Loucy (cell line): ENCODE data around the gene ATP8A2.

Experiments used
- H2AFZ ChIP-seq: fragments of 200-600 bp; sonication (generic); 2 replicates; pipeline ENCODE4 v1.6.0; 2016; ENCODE audit warnings: antibody characterized with exemption, mild to moderate bottlenecking, low read length, moderate library complexity
- H3F3A ChIP-seq: fragments of 200-600 bp; 2 replicates; pipeline ENCODE4 v1.6.0; 2016; ENCODE audit warnings: antibody characterized with exemption, low read depth, mild to moderate bottlenecking
- H3K27me3 ChIP-seq: fragments of 200-600 bp; sonication (generic); 2 replicates; pipeline ENCODE4 v1.6.1; 2014; ENCODE audit warnings: low read length, mild to moderate bottlenecking; ENCODE audit not compliant: insufficient read depth, poor library complexity, severe bottlenecking
- H3K36me3 ChIP-seq: fragments of 200-600 bp; sonication (generic); 2 replicates; pipeline ENCODE4 v1.6.1; 2016; ENCODE audit warnings: low read length; ENCODE audit not compliant: insufficient read depth
- H3K4me1 ChIP-seq: fragments of 200-600 bp; sonication (generic); 2 replicates; pipeline ENCODE4 v1.5.1; 2014; ENCODE audit warnings: low read length, mild to moderate bottlenecking; ENCODE audit not compliant: insufficient read depth, poor library complexity, severe bottlenecking
- H3K4me2 ChIP-seq: fragments of 200-600 bp; sonication (generic); 2 replicates; pipeline ENCODE4 v1.6.0; 2014; ENCODE audit warnings: antibody characterized with exemption, low read length, low read depth, mild to moderate bottlenecking; ENCODE audit not compliant: poor library complexity, severe bottlenecking
- H3K4me3 ChIP-seq: fragments of 200-600 bp; sonication (generic); 2 replicates; pipeline ENCODE4 v1.5.1; 2014; ENCODE audit warnings: low read length, mild to moderate bottlenecking, mixed read lengths; ENCODE audit not compliant: poor library complexity, severe bottlenecking
- H3K79me2 ChIP-seq: fragments of 200-600 bp; sonication (generic); 2 replicates; pipeline ENCODE4 v1.6.1; 2014; ENCODE audit warnings: low read length; ENCODE audit not compliant: insufficient read depth
- H3K9ac ChIP-seq: fragments of 200-600 bp; sonication (generic); 2 replicates; pipeline ENCODE4 v1.6.0; 2014; ENCODE audit warnings: mild to moderate bottlenecking, low read depth, low read length, moderate library complexity; ENCODE audit not compliant: poor library complexity, severe bottlenecking
- H3K9me2 ChIP-seq: fragments of 200-600 bp; sonication (generic); replicated peaks from 2 replicates; pipeline ENCODE4 v1.6.1; 2016; ENCODE audit warnings: low read depth, low read length, mixed read lengths
- H3K9me3 ChIP-seq: fragments of 200-600 bp; sonication (generic); 2 replicates; pipeline ENCODE4 v1.6.1; 2014; ENCODE audit warnings: mild to moderate bottlenecking, antibody characterized with exemption, low read length, low read depth; ENCODE audit not compliant: insufficient read depth
- H4K20me1 ChIP-seq: fragments of 200-600 bp; sonication (generic); 2 replicates; pipeline ENCODE4 v1.6.0; 2014; ENCODE audit warnings: antibody characterized with exemption, low read length, mild to moderate bottlenecking; ENCODE audit not compliant: insufficient read depth, poor library complexity, severe bottlenecking
- CTCF ChIP-seq: fragments of 200-600 bp; sonication (generic); conservative IDR thresholded peaks from 2 replicates; pipeline ENCODE4 v1.5.1; 2014; ENCODE audit warnings: mild to moderate bottlenecking, antibody characterized with exemption, low read length
- EZH2phosphoT487 ChIP-seq: fragments of 200-600 bp; IDR thresholded peaks from 2 replicates; pipeline ENCODE4 v1.6.1; 2018; ENCODE audit warnings: antibody characterized with exemption, mild to moderate bottlenecking, moderate library complexity, borderline replicate concordance

ATP8A2 gene

GRCh38 chr13:25910991-25911419, 539.2 kb downstream of the ATP8A2 start:
- no peaks in the 10 kb centered on the region for H4K20me1 ChIP-seq
- H3K36me3 ChIP-seq, result no peaks in the 10 kb centered on the region
- peaks cover 8% of the 10 kb centered on the region for H3K4me1 ChIP-seq
- H2AFZ ChIP-seq, result no peak overlapping the region
- H3K9ac ChIP-seq, result no peak overlapping the region
- TF ChIP-seq EZH2phosphoT487, result no peak
- no peak for TF ChIP-seq CTCF
- H3K79me2 ChIP-seq, result no peaks in the 10 kb centered on the region
- no peaks in the 10 kb centered on the region for H3K27me3 ChIP-seq
- no peak overlapping the region for H3K4me2 ChIP-seq
- H3F3A ChIP-seq, result peaks cover 3% of the 10 kb centered on the region; the same call in 1 of the 2 replicates
- no peak overlapping the region for H3K4me3 ChIP-seq
- H3K9me3 ChIP-seq, result no peaks in the 10 kb centered on the region
- H3K9me2 ChIP-seq, result no peaks in the 10 kb centered on the region

GRCh38 chr13:25912961-25913360, 541.2 kb downstream of the ATP8A2 start:
- peaks cover under 1% of the 10 kb centered on the region for H3K4me1 ChIP-seq
- no peaks in the 10 kb centered on the region for H3K27me3 ChIP-seq
- no peak for TF ChIP-seq CTCF
- no peak for TF ChIP-seq EZH2phosphoT487

GRCh38 chr13:25915840-25916518, 544.2 kb downstream of the ATP8A2 start:
- H3K4me3 ChIP-seq, result no peak overlapping the region
- H3K36me3 ChIP-seq, result no peaks in the 10 kb centered on the region
- H3K4me1 ChIP-seq, result peaks cover 11% of the 10 kb centered on the region
- no peak overlapping the region for H3K4me2 ChIP-seq
- no peaks in the 10 kb centered on the region for H3F3A ChIP-seq
- TF ChIP-seq EZH2phosphoT487 (no peak), CTCF (no peak)
- H3K9ac ChIP-seq, result no peak overlapping the region
- no peaks in the 10 kb centered on the region for H3K27me3 ChIP-seq
- no peaks in the 10 kb centered on the region for H3K79me2 ChIP-seq
- no peaks in the 10 kb centered on the region for H3K9me3 ChIP-seq
- no peaks in the 10 kb centered on the region for H3K9me2 ChIP-seq
- H2AFZ ChIP-seq, result no peak overlapping the region
- H4K20me1 ChIP-seq, result no peaks in the 10 kb centered on the region

More at GRCh38 chr13:25912961-25913360, 541.2 kb downstream of the ATP8A2 start:
- Histone ChIP-seq H4K20me1 (no peaks in the 10 kb centered on the region), H2AFZ (no peak overlapping the region), H3F3A (no peaks in the 10 kb centered on the region), H3K9me3 (no peaks in the 10 kb centered on the region), H3K9ac (no peak overlapping the region), H3K79me2 (no peaks in the 10 kb centered on the region), H3K4me3 (no peak overlapping the region), H3K9me2 (no peaks in the 10 kb centered on the region), H3K4me2 (no peak overlapping the region), H3K36me3 (no peaks in the 10 kb centered on the region)
